IgD-negative memory B cell (primary cell): Measurements from ENCODE around the gene ADNP2. TPM values are rescaled to one million over a fixed set of nuclear protein-coding genes. Genes with fewer than 3 reads are reported as not detected.

Experiments used
- H3K27ac Mint-ChIP-seq, 3 donors: one replicate each; pipeline ENCODE4 v1.8.0; 2020 to 2022; ENCODE audit warnings: mild to moderate bottlenecking in 3 of 3, mixed read lengths in 3 of 3, moderate library complexity in 1 of 3
- H3K27me3 Mint-ChIP-seq: one replicate; pipeline ENCODE4 v1.8.0; 2021; ENCODE audit warnings: mixed read lengths
- H3K36me3 Mint-ChIP-seq: one replicate; pipeline ENCODE4 v1.8.0; 2020; ENCODE audit warnings: mild to moderate bottlenecking, mixed read lengths
- H3K4me1 Mint-ChIP-seq, 3 donors: one replicate each; pipeline ENCODE4 v1.8.0; 2020 to 2022; ENCODE audit warnings: mixed read lengths in 3 of 3, mild to moderate bottlenecking in 1 of 3
- H3K4me3 Mint-ChIP-seq, 4 donors: one replicate each; pipeline ENCODE4 v1.8.0; 2020 to 2022; ENCODE audit warnings: mild to moderate bottlenecking in 4 of 4, mixed read lengths in 4 of 4, moderate library complexity in 3 of 4
- H3K9me3 Mint-ChIP-seq, 3 donors: one replicate each; pipeline ENCODE4 v1.8.0; 2020 to 2021; ENCODE audit warnings: mixed read lengths in 3 of 3, mild to moderate bottlenecking in 1 of 3
- polyA plus RNA-seq: library from polyadenylated mRNA; unstranded; fragments of 300-500 nt; fragmentation: Illumina TruSeq; gene quantifications from one replicate; pipeline ENCODE4 v1.2.3, GENCODE V29; 2021

Gene ADNP2
- polyA plus RNA-seq, 1 donor from 2014 or later: 4.6 TPM

DNA sequence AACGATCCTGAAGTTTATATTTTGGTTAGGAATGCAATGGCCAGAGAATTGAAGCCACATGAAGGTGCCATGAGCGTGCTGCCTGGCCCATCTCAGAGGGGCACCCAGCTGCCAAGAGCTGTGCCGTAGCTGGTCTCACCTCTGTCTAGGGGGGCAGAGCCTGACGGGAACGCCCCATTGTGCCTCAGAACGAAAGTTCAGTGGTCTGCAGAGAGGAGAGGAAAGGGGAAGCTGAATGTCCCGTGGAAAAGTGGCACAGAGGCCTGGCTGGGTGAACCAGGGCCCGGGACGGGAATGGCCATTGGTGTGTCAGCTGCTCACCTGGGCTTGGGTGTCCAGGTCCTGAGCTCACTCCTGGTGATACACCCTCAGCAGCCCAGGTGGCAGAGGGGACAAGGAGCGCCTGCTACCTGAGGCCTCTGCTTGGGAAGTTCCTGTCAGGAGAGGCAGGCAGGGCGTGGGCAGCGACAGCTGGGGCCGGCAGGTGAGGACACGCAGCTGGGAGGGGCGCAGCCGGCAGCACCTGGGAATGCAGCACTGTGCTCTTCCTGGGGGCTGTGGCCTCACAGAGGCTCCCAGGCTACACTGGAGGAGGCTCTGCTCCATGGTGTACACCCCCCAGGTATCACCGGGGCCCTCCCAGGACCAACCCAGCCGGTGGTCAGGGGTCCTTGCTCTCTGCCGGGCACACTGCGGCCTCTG lies 70.9 kb downstream of the ADNP2 start:
- peaks cover 0 to 3% (median 0%) of the 10 kb centered on the region in 3 donors for H3K9me3 Mint-ChIP-seq
- no peak overlapping the region for H3K4me3 Mint-ChIP-seq
- H3K27me3 Mint-ChIP-seq: peaks cover 15% of the 10 kb centered on the region
- no peak overlapping the region for H3K27ac Mint-ChIP-seq
- peaks cover 0 to 6% (median 2%) of the 10 kb centered on the region in 3 donors for H3K4me1 Mint-ChIP-seq
- no peaks in the 10 kb centered on the region for H3K36me3 Mint-ChIP-seq

DNA sequence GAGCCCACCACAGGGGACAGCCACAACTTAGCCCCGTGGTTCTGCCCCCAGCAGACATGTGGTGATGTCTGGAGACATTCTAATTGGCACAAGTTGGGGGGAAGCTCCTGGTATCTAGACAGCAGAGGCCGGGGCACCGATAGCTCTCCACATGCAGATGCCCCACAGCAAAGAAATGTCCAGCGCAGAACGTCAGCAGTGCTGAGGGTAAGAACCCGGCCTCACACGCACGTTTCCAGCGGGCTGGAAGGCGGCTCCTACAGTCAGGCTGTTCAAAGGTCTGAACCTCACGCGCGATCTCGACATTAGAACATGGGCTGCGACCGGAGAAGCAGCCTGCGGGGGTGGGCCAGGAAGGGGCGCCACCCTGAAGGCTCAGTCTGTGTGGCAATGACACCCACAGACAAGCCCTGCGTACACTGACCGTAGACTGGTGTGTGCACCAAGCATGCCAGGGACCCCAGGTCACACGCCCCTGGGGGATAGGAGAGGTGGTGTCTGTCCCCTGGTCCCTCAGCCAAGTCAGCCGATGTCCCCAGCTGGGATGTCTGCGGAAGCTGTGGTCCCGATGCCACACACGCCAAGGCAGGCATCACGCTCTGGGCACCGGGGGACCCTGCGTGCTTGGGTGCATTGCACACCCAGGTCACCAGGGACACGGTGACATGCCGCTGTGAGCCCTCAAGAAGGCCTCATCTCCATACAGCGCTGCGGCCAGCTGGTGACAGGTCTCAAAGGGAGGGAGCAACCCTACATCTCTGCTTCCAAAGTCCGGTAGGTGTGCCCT lies 71.9 kb downstream of the ADNP2 start:
- Mint-ChIP-seq H3K36me3 (no peaks in the 10 kb centered on the region), H3K9me3 (peaks cover 0 to 3% (median 0%) of the 10 kb centered on the region in 3 donors), H3K4me1 (peaks cover 0 to 6% (median 2%) of the 10 kb centered on the region in 3 donors), H3K27ac (no peak overlapping the region), H3K27me3 (peaks cover 14% of the 10 kb centered on the region), H3K4me3 (no peak overlapping the region)

DNA sequence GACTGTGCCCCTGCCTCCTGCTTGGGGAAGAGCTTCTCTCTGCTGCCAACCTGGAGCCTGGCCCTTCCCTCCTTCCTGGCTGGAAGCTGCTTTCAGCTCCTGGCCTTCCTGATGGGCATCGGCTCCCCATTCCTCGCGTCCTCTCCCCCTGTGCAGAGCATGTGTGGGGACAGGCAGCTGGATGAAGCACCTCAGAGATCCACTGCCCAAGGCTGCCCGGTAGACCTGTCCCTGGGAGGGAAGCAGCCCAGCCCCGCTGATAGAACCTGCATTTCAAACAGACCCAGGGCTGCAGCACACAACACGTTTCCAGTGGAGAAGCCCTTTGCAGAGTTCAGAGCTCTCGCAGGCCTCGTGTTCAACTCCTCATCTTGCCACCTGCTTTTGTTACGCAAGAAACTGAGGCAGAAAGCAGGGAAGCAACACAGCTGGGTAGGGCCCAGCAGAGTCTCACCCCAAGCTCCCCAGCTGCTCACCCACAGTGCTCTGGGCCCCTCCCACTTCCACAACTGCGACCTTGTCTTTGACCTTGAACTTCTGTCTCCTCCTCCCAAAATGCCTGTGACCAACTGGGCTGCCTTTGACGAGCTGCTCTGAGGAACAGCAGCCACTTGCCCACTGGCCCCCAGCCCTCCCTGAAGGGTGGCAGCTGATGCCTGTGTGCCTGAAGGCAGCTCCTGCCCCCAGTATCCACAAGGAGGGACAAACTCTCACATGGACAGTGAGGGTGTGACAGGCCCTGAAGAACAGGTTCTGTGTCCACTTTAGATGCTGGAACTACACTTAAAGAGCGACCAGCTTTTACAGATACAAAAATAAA lies 72.8 kb downstream of the ADNP2 start:
- H3K27ac Mint-ChIP-seq: no peak overlapping the region
- H3K27me3 Mint-ChIP-seq: peaks cover 7% of the 10 kb centered on the region
- no peaks in the 10 kb centered on the region for H3K36me3 Mint-ChIP-seq
- H3K4me1 Mint-ChIP-seq: peaks cover 0 to 6% (median 2%) of the 10 kb centered on the region in 3 donors
- H3K9me3 Mint-ChIP-seq: peaks cover 0 to 2% (median 0%) of the 10 kb centered on the region in 3 donors
- no peak overlapping the region for H3K4me3 Mint-ChIP-seq

DNA sequence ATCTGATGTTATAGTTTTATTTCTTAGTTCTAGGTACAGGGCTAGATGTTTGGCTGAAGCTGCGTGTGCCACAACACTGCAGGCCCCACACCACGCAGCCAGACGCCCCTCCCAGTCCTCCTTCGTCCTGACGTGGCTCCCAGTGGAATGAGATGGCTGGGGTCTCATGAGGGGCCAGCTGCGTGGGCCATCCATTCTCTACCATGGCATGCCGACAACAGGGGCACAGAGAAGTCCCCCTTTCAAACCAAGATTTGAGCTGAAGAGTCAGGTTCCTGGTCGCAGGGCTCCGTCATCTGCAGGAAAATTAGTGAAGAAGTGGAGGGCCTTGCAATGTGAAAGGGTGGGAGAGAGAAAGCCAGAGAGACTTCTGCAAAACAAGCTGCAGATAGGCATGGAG lies 73.8 kb downstream of the ADNP2 start:
- Mint-ChIP-seq H3K4me1 (peaks cover 0 to 6% (median 2%) of the 10 kb centered on the region in 3 donors), H3K4me3 (no peak overlapping the region), H3K9me3 (peaks cover 0 to 2% (median 0%) of the 10 kb centered on the region in 3 donors), H3K36me3 (no peaks in the 10 kb centered on the region), H3K27me3 (peaks cover 7% of the 10 kb centered on the region), H3K27ac (no peak overlapping the region)

DNA sequence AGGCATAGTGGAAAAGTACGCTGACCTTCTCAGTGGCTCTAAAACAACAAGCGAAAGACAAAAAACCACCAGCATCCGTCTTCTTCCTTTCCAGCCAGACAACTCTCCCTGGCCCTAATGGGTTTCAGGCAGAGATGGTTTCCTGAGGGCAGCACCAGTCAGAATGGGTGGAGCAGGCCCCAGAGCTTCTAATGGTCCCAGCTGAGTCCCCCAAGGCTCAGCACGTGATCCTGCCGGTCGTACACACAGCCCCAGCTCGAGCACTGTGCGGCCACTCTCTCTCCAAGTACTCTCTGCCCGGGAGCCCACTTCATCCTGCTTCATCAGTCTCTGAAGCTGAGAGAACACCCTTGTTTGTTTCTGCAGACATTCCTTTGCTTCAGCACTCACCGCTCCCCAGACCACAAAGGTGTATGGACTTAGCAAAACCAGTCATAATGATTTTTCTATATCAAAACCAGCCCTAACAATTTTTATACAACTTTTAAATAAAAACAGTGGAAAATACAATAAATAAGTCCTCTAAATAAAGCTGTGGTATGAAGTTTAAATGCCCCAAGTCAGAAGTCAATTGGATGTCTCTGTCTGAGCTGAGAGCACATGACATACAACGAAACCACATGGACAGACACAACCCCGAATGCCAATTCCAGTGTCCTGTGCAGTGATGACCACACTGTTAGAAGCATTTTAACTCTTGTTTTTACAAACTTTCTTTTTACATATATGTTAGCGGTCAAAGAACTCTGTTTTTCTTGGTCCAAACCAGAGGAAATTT lies 74.4 kb downstream of the ADNP2 start:
- H3K4me3 Mint-ChIP-seq: no peak overlapping the region

DNA sequence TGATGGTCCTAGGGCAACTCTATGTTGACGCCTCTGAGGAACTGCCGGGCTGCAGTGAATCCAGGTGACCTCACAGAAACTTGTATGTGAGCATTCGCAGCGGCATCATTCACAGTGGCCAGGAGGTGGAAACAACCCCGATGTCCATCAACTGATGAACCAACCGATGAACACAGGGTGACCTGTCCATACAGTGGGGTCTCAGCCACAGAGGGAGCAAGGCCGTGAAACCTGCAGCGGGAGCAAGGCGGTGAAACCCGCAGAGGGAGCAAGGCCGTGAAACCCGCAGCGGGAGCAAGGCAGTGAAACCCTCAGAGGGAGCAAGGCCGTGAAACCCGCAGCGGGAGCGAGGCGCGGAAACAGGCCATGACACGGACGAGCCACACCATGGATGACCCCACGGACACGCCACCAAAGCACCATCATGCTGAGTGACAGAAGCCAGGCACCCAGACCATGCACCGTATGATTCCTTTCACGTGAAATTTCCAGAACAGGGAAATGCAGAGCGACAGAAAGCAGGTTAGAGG lies 75.2 kb downstream of the ADNP2 start:
- peaks cover 4% of the 10 kb centered on the region for H3K27me3 Mint-ChIP-seq
- H3K4me3 Mint-ChIP-seq: no peak overlapping the region
- peaks cover 0 to 2% (median 0%) of the 10 kb centered on the region in 3 donors for H3K9me3 Mint-ChIP-seq
- no peak overlapping the region for H3K27ac Mint-ChIP-seq
- no peaks in the 10 kb centered on the region for H3K36me3 Mint-ChIP-seq
- H3K4me1 Mint-ChIP-seq: peaks cover 0 to 3% (median 2%) of the 10 kb centered on the region in 3 donors

More for the DNA sequence above, 74.4 kb downstream of the ADNP2 start:
- peaks cover 6% of the 10 kb centered on the region for H3K27me3 Mint-ChIP-seq
- no peak overlapping the region for H3K27ac Mint-ChIP-seq
- peaks cover 0 to 6% (median 2%) of the 10 kb centered on the region in 3 donors for H3K4me1 Mint-ChIP-seq
- peaks cover 0 to 2% (median 0%) of the 10 kb centered on the region in 3 donors for H3K9me3 Mint-ChIP-seq
- H3K36me3 Mint-ChIP-seq: no peaks in the 10 kb centered on the region

DNA sequence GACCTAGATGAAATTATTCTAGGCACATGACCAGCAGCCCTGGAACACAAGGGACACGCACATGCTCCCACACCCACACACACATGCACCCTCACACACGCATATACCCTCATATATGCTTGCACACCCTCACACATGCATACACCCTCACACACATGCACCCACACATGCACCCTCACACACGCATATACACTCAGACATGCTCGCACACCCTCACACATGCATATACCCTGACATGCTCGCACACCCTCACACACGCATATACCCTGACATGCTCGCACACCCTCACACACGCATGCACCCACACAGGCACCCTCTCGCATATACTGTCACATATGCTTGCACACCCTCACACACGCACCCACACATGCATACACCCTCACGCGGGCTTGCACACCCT lies 76.5 kb downstream of the ADNP2 start:
- Mint-ChIP-seq H3K27me3 (peaks cover 8% of the 10 kb centered on the region), H3K4me1 (peaks cover 0 to 2% (median 0%) of the 10 kb centered on the region in 3 donors)

DNA sequence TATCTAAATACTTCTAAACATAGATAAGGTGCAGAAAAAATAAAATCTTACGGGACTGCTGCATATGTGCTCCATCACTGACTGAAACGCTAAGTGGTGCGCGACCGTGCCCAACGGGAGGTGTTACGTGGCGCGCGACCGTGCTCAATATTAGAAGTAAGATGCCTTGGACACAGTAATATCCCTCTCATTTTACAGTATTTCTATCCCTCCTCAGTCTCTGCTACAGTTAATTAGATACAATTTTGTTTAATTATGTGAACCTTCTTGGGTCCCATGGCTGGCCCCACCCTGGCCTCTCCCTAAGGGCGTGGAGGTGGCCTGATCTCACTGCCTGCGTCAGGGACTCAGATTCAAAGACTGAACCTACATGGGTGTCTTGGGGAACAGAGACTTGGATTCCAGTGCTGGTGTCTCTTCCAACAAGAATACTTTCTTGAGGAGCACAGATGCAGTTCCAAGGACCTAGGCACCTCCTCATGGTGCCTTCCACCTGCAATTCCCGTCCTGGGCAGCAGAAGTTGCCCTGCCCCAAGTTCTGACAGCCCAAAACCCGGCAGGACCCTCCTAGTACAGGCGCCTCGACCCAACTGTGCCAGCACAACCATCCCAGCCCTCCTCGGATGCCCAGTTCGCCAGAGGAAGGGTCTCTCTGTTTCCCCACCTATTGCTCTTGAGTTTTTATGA lies 79.0 kb downstream of the ADNP2 start:
- Mint-ChIP-seq H3K4me1 (no peaks in the 10 kb centered on the region), H3K27ac (no peak overlapping the region), H3K27me3 (peaks cover 15% of the 10 kb centered on the region), H3K9me3 (no peaks in the 10 kb centered on the region), H3K4me3 (no peak overlapping the region), H3K36me3 (no peaks in the 10 kb centered on the region)

More for the DNA sequence above, 76.5 kb downstream of the ADNP2 start:
- Mint-ChIP-seq H3K36me3 (no peaks in the 10 kb centered on the region), H3K9me3 (peaks cover 0 to 2% (median 0%) of the 10 kb centered on the region in 3 donors), H3K27ac (no peak overlapping the region), H3K4me3 (no peak overlapping the region)

DNA sequence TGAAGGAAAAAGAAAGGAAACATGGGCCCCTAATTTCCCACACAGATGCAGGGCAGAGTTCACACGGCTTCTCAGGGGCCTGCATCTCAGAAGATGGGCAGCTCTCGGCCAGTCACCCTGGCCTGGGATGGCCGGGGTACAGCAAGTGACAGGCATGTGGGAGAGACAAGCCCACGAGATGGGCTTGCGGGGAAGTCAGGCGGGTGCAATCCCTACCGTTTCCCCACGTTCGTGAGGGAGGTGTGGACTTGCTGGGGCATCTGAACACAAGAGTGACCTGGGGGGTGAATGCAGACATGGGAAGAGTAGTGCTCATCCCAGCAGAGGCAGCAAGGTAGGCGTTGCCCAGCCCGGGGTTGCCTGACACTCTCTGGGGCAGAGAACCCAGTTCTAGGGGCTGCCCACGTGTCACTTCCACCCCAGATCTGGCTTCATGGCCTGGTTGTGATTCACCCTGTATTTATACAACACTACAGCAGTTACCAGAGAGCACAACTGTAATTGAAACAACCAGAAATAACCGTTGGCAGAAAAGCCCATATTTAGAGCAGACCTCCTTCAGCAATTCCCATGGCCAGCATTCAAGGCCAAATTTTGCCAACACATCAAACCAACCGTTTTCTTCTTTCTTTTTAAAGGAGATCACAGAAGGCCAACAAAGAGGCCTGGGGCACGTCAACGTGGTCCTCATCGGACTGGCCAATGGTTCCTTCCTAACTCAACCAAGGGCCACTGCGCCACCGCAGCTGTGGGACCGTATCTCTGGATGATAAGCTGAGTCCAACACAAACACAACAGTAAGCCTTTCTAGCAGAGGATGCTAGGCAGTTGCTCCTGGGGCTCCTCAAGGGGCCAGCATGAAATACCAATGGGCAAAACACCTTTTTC lies 79.8 kb downstream of the ADNP2 start:
- no peaks in the 10 kb centered on the region for H3K36me3 Mint-ChIP-seq
- H3K4me1 Mint-ChIP-seq: no peaks in the 10 kb centered on the region
- H3K4me3 Mint-ChIP-seq: no peak overlapping the region
- H3K27ac Mint-ChIP-seq: no peak overlapping the region
- no peaks in the 10 kb centered on the region for H3K9me3 Mint-ChIP-seq
- H3K27me3 Mint-ChIP-seq: peaks cover 16% of the 10 kb centered on the region

DNA sequence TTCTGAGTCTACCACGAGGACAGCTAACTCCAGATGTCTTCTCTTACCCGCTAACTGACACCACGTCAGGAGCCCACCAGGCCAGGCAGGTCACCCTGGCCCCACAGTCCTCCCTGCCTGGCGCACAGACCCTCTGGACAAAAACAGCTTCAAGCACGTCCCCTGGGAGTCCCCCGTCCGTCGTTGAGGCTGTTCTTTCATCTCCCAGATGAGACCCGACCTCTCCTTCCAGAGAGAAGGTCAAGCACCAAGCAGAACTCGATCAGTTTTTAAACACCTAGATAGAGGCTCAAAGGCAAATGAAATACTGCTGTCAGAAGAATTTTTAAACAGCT lies 80.4 kb downstream of the ADNP2 start:
- no peak overlapping the region for H3K27ac Mint-ChIP-seq

More for the DNA sequence above, 80.4 kb downstream of the ADNP2 start:
- peaks cover 16% of the 10 kb centered on the region for H3K27me3 Mint-ChIP-seq
- H3K36me3 Mint-ChIP-seq: no peaks in the 10 kb centered on the region
- H3K4me3 Mint-ChIP-seq: no peak overlapping the region
- H3K9me3 Mint-ChIP-seq: no peaks in the 10 kb centered on the region
- no peaks in the 10 kb centered on the region for H3K4me1 Mint-ChIP-seq
